ELR (cell line): ENCODE data around the gene PRUNE1.

ENCODE experiments used
- DNase-seq: peaks from one replicate; pipeline ENCODE4 v3.0.0-alpha.2; 2015; ENCODE audit warnings: low read depth

PRUNE1 gene

DNA sequence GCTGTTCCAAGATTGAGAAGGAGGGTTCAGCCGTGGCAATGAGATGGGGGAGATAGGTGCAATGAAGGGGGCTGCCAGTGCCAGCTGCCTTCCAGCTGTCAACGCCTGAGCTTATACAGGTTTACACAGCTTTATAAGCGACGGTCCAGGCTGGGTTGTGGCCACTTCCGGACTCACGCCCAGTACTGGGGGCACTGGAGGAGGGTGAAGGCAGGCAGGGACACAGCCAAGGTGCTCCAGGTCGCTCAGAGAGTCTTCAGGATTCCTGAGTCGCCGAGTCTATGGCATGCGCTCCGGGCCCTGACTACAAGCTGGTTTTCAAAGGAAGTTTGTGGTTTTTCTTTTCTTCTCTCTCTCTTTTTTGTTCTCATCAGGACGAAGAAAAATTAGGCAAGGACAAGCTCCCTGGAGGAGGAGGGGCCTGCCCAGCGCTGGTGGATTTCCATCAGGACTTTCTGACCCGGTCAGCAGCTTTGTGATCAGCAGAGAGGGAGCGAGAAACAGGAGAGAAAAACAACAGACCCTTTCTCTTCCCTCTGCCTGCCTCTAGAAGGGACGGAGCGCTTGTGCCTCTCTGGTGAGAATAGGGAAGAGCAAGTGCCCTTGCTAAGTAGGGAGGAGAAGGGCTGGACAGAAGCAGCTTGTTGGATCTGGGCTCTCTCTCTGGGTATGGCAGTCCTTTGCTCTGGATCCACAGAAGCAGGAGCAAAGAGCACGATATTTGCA is 1.8 kb upstream of the PRUNE1 start, which contains the start of gene MINDY1:
TSS of gene MINDY1 (minus strand) at position 576 of the 726 bp plus-strand sequence. CDS start 4,285 bp downstream, outside the sequence.
- DNase-seq = peak; percentile 92

- no peak for DNase-seq
Observed at GRCh38 chr1:151007853-151008243, 401 bp upstream of the PRUNE1 start.

DNA sequence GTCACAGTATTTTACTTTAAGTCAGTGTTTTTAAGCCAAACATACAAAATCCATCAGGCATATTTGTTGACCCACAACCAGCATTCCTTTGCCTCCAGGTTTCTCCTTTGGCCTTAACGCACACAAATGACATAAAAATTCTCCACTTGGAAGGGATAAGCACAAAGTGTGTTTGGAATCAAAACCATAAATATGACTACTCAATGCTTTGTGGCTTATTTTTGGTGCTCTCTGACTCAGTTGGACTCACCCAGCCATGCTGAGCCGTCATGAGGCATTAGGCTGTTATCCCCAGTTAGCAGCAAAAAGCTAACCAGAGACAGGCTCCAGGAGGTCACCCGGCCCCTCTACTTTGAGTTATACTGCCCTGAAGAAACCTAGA is 948 bp downstream of the PRUNE1 start:
- peak; percentile 69 for DNase-seq

DNA sequence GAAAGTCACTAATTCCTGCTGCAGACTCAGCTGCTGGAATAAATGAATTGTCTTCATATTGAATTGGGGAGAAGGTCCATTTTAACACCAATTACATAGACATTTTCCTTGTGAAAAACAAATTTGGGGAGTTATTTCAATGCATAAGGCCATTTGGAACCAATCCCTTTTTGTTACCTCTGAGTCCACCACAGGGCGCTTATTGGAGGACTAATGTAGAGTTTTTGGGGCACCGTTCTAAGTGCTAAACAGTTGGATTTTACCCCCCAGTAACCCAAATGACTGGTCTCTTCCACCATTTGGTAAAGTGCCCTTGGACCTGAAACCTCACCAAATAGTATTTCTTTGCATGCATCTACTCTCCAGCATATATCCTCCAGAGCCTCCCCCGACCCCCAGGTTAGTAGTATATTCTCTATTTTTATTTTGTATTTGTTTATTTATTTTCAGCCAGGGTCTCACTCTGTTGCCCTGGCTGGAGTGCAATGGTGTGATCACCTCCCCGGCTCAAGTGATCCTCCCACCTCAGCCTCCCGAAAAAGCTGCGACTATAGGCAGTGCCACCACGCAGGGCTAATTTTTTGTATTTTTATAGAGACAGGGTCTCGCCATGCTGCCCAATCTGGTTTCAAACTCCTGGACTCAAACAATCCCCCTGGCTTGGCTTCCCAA is 1.6 kb downstream of the PRUNE1 start:
- DNase-seq = no peak

DNA sequence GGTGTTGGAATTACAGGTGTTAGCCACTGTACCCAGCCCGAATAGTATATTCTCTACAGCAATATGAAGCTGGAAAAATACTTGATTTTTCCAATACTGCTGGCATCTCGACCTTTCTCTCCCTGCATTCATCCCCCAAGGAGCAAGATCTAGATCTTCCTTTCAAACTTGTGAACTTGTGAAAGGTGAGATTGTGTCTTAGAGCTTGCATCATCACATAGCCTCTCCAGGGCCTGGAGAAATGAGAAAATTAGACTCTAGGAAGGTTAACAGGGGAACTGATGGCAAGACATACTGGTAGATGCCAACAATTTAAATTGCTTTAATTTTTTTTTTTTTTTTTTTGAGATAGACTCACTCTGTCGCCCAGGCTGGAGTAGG is 2.1 kb downstream of the PRUNE1 start:
- DNase-seq = no peak

- DNase-seq = peak; percentile 32
Observed at GRCh38 chr1:151011154-151011850, 3.1 kb downstream of the PRUNE1 start.

DNA sequence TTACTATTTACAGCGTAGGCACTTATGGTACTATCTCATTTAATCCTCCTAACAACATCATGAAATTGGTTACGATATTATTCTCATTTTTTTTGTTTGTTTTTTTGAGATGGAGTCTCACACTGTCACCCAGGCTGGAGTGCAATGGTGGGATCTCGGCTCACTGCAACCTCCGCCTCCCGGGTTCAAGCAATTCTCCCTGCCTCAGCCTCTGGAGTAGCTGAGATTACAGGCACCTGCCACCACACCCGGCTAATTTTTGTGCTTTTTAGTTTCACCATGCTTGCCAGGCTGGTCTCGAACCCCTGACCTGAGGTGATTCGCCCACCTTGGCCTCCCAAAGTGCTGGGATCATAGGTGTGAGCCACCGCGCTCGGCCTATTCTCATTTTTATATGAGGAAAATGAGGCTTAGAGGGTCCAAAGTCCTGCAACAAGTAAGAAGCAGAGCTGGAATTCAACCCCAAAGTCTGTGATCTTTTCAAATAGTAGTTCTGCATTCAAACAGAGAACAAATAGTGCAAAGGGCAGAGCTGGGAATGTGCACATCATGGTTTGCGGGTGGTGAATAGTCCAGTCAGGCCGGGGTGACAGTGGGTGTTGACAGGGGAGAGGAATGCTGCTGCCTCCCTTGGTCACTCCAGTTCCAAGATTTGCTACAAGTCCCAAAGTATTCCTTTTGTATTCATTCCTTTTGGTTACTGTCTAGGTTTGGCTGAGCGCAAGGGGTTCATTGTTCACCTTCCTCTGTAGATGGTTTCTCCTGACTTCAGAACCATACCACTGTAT is 4.6 kb downstream of the PRUNE1 start:
- DNase-seq = no peak

DNA sequence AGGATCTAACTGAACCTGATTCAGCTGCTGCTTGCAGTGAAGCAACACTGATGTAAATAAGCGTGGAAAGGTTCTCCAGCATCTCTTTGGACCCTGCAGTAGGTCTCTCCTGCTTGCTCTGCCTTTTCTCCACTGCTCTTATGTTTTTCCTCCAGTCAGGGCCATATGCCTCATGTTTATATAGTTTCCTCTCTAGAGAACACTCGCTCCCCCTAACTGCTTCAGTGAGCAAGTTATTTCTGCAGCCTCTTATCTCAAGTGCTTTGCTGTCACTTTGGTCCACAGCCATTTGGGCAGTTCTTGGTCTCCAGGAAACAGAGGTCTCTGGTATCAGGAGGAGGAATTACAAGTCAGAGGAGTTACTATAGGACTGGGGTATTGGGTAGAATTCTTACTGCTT is 5.3 kb downstream of the PRUNE1 start:
- DNase-seq = no peak

DNA sequence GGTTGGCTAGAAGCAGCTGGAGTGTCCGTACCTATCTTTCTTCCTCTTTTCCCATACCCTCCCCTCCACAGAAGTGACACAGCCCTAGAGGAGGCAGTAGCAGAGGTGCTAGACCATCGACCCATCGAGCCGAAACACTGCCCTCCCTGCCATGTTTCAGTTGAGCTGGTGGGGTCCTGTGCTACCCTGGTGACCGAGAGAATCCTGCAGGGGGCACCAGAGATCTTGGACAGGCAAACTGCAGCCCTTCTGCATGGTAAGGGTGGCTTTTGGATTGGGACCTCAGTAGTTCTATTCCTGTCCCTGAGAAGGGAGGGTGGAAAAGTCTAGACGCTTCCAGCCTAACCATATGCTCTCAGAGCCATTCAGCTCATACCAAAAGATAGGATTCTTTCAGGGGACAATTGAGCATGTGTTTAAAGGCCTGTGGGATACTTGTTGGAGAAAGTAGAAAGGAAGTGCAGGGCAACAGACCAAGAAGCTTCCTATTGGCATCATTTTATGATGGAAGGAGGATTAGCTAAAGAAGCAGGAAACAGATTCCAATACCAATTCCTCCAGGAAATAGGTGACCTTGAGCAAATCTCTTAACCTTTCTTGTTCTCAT is 16.4 kb downstream of the PRUNE1 start:
- DNase-seq = peak; percentile 71

DNA sequence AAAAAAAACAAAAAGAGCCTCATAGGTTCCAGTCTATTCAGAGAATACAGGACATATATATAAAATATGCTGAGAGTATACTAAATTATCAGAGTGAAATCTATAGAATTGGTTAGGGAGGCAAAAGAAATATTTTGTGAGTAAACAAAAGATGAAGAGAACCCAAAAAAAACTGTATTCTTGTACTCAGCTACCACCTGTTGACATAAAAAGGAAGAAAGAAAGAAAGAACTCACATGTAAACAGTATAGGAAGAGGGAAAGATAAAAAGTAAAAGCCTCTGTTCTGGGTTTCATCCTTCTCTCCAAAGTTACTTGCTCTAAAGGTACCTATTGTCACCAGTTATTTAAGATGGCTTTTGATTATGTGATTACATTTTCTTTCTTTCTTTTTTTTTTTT is 18.2 kb downstream of the PRUNE1 start:
- DNase-seq = no peak

- DNase-seq = no peak
Observed at GRCh38 chr1:151032164-151032563, 23.9 kb downstream of the PRUNE1 start.

DNA sequence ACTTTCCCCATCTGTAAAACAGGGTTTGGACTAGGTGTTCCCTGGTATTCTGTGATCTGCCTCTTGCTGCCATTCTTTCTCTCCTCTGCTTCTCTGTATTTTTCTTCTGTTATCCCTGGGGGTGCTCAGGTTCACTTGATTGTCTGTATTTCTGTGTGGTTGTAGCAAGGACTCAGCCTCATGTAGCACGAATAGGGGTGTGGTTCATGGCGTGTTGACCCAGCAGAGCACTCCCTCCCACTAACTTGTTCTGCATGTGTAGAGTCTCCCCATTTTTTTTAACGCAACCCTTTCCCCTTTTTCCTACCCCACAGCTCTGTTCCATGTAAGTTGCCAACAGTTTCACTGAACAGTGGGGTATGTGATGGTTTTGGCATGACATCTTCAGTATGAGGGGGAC is 26.9 kb downstream of the PRUNE1 start:
- no peak for DNase-seq

GRCh38 chr1:151036356-151036755 is 28.1 kb downstream of the PRUNE1 start, which contains the start of gene BNIPL:
BNIPL (plus strand) TSS chr1:151036586; CDS start chr1:151036726, 140 bp downstream.
- no peak for DNase-seq

- no peak for DNase-seq
Observed at GRCh38 chr1:151037032-151037431, 28.8 kb downstream of the PRUNE1 start.

DNA sequence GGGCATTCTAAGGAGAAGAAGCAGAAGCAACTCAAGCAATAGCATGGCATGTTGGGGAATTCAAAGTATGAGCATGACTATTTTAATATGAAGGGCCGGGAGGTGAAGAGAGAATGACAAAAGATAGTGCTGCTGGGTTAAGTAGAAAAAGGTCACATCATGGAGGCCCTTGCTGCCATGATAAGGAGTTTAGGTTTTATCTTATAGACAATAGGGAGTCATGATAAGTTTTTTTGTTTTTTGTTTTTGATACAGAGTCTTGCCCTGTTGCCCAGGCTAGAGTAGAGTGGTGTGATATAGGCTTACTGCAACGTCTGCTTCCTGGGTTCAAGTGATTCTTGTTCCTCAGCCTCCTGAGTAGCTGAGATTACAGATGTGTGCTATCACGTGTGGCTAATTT is 31.3 kb downstream of the PRUNE1 start:
- DNase-seq = no peak

GRCh38 chr1:151043163-151043562 is 34.9 kb downstream of the PRUNE1 start:
- DNase-seq = no peak

- DNase-seq = peak; percentile 80
Observed at GRCh38 chr1:151047591-151047924, 39.3 kb downstream of the PRUNE1 start, which contains the start of gene C1orf56. C1orf56 (plus strand) TSS chr1:151047751; CDS start chr1:151047848, 97 bp downstream.

DNA sequence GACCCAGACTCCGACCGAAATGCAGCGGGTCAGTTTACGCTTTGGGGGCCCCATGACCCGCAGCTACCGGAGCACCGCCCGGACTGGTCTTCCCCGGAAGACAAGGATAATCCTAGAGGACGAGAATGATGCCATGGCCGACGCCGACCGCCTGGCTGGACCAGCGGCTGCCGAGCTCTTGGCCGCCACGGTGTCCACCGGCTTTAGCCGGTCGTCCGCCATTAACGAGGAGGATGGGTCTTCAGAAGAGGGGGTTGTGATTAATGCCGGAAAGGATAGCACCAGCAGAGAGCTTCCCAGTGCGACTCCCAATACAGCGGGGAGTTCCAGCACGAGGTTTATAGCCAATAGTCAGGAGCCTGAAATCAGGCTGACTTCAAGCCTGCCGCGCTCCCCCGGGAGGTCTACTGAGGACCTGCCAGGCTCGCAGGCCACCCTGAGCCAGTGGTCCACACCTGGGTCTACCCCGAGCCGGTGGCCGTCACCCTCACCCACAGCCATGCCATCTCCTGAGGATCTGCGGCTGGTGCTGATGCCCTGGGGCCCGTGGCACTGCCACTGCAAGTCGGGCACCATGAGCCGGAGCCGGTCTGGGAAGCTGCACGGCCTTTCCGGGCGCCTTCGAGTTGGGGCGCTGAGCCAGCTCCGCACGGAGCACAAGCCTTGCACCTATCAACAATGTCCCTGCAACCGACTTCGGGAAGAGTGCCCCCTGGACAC is 39.8 kb downstream of the PRUNE1 start:
- peak; percentile 80 for DNase-seq

DNA sequence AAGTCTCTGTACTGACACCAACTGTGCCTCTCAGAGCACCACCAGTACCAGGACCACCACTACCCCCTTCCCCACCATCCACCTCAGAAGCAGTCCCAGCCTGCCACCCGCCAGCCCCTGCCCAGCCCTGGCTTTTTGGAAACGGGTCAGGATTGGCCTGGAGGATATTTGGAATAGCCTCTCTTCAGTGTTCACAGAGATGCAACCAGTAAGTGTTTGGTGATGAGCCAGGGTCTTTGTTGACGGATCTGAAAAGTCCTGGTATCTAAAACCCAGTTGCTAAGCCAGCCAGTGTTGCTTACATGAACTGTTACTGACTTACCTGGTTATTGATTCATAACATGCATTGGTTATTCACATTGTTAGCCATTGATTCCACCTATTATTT is 40.4 kb downstream of the PRUNE1 start:
- DNase-seq = no peak

DNA sequence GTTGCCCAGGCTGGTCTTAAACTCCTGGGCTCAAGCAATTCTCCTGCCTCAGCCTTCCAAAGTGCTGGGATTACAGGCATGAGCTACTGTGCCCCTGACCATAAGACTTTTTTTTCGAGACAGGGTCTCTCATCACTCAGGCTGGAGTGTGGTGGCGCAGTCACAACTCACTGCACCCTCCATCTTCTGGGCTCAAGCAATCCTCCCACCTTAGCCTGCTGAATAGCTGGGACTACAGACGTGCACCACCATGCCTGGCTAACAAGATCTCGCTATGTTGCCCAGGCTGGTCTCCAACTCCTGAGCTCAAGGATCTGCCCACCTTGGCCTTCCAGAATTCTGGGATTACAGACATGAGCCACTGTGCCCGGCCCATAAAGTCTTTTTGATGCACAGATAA is 41.2 kb downstream of the PRUNE1 start:
- DNase-seq = no peak

DNA sequence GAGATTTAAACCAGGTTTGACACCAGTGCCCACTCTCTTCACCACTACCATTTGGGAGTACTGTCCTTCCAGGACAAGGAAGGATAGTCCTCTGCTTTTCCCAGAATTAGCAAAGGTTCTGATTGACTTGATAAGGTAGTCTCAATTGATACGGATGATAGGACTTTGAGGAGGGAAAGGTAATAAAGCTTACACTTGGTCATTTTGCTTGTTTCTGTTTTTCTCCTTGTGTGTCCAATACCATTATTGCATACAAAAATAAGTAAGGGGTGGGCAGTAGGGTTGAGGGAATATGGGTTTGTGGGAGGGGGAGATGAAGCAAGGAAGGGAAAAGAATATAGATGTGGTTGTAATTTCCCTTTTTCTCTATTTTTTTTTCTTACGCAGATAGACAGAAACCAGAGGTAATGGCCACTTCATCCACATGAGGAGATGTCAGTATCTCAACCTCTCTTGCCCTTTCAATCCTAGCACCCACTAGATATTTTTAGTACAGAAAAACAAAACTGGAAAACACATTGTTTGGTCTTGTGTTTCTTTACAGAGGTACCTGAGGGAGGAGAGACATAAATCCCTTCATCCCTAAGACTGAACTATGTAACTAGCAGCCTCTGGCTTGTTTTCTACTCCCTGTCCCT is 41.9 kb downstream of the PRUNE1 start:
- DNase-seq = no peak
